Mucosa of descending colon (tissue), 3 donors: Measurements from ENCODE around the gene MED12L. TPM values are rescaled to one million over a fixed set of nuclear protein-coding genes. Genes with fewer than 3 reads are reported as not detected.

Experiments used
- ATAC-seq: fragments of 200-7000 bp; cut with Tn5 transposase; one replicate; pipeline ENCODE4 v1.9.1; 2020; ENCODE audit warnings: mild to moderate bottlenecking, moderate library complexity
- DNase-seq, 3 donors: peaks; one replicate each; pipeline ENCODE4 v3.0.0-alpha.2; 2020
- H3K36me3 ChIP-seq: fragments of 200-600 bp; one replicate; pipeline ENCODE4 v1.8.0; 2021; ENCODE audit warnings: low read depth, mild to moderate bottlenecking
- H3K4me1 ChIP-seq: fragments of 200-600 bp; one replicate; pipeline ENCODE4 v1.8.0; 2021; ENCODE audit warnings: low read depth, mild to moderate bottlenecking
- H3K4me3 ChIP-seq: fragments of 200-600 bp; one replicate; pipeline ENCODE4 v1.8.0; 2021; ENCODE audit warnings: mild to moderate bottlenecking
- H3K9me3 ChIP-seq: fragments of 200-600 bp; one replicate; pipeline ENCODE4 v1.8.0; 2021; ENCODE audit warnings: mild to moderate bottlenecking
- intact Hi-C, 2 donors: fragments of 100-400 bp; cut with DNase I in 1 of 2; cut with micrococcal nuclease in 1 of 2; formaldehyde crosslinking; loops; one replicate each; pipeline versions ENCODE4 v1.11.0 to v1.11.1; 2022; cut with DNase I, micrococcal nuclease
- total RNA-seq, 3 donors: library from RNA; stranded (reverse); fragmentation: NEBNext Ultra II Directional in 2 of 3; extraction: Animal tissue kit (Norgen Biotek cat#: 25700) in 2 of 3; gene quantifications; one replicate each; pipeline versions ENCODE4 v1.2.1 to v1.2.4, GENCODE V29; 2021 to 2023
- TF ChIP-seq, protein P1 (sequence below): fragments of 200-600 bp; IDR thresholded peaks from one replicate; pipeline ENCODE4 v1.8.0; 2022; ENCODE audit warnings: antibody characterized with exemption, mild to moderate bottlenecking
- donor health status: DM: no; HTN: no; CAD: no; lungs with moderate emphysema.
- donor health status: DM: no; HTN: no; CAD: no.
- donor health status: DM: no; HTN: yes; CAD: no.

Gene MED12L
- total RNA-seq, 3 donors from 2014 or later, result 0.39 to 2.4 (median 0.55) TPM

DNA sequence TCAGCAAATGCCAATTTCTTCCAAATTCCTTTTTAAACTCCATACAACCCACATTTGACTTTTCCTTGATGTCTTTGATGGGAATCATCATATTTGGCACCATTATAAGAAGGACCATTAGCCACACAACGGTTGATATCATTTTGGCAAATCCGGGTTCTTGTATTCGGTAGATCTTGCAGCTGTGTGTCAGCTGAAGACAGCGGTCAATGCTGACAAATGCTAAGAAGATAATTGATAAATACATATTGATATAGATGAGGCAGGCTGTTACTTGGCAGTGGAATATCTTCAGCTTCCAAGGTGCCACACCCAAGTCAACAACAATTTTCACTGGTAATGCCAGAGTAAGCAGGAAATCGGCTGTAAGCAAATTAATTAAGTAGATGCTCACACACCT is 113.4 kb downstream of the MED12L start:
- H3K4me1 ChIP-seq, result no peaks in the 10 kb centered on the region
- no peak for ATAC-seq
- no peak overlapping the region for H3K4me3 ChIP-seq
- DNase-seq, result no peak
- TF ChIP-seq, protein P1, sequence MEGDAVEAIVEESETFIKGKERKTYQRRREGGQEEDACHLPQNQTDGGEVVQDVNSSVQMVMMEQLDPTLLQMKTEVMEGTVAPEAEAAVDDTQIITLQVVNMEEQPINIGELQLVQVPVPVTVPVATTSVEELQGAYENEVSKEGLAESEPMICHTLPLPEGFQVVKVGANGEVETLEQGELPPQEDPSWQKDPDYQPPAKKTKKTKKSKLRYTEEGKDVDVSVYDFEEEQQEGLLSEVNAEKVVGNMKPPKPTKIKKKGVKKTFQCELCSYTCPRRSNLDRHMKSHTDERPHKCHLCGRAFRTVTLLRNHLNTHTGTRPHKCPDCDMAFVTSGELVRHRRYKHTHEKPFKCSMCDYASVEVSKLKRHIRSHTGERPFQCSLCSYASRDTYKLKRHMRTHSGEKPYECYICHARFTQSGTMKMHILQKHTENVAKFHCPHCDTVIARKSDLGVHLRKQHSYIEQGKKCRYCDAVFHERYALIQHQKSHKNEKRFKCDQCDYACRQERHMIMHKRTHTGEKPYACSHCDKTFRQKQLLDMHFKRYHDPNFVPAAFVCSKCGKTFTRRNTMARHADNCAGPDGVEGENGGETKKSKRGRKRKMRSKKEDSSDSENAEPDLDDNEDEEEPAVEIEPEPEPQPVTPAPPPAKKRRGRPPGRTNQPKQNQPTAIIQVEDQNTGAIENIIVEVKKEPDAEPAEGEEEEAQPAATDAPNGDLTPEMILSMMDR, result no peak
- H3K36me3 ChIP-seq, result no peaks in the 10 kb centered on the region
- H3K9me3 ChIP-seq, result no peaks in the 10 kb centered on the region
- intact Hi-C loops, result no loop called here

- ATAC-seq (no peak), DNase-seq (no peak)
- H3K4me1 ChIP-seq, result no peaks in the 10 kb centered on the region
- H3K4me3 ChIP-seq, result no peak overlapping the region
- no peaks in the 10 kb centered on the region for H3K36me3 ChIP-seq
- intact Hi-C loops, result no loop called here
- H3K9me3 ChIP-seq, result no peaks in the 10 kb centered on the region
- TF ChIP-seq, protein P1, result no peak
Observed at GRCh38 chr3:151199554-151200438, 114.3 kb downstream of the MED12L start.

DNA sequence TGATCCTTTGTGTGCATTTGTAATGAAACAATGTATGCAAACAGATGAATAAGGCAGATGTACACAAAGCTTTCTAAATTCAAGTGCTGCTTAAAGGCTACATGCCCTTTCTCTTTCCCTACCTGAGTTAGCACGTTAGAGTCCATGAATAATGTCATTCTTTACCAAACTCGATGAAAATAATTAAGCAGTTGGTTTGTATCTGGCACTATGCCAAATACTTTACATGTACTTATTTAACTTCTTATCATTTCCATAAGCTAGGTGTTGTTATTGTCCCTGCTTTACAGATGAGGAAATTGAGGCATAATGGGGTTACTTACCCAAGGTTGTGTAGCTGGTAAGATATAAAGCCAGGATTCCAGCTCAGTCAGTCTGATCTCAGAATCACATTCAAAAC is 115.1 kb downstream of the MED12L start:
- intact Hi-C loops, result no loop called here
- Histone ChIP-seq H3K4me1 (no peaks in the 10 kb centered on the region), H3K36me3 (no peaks in the 10 kb centered on the region), H3K9me3 (no peaks in the 10 kb centered on the region), H3K4me3 (no peak overlapping the region)
- TF ChIP-seq, protein P1, result no peak
- ATAC-seq, result no peak
- DNase-seq, result no peak

DNA sequence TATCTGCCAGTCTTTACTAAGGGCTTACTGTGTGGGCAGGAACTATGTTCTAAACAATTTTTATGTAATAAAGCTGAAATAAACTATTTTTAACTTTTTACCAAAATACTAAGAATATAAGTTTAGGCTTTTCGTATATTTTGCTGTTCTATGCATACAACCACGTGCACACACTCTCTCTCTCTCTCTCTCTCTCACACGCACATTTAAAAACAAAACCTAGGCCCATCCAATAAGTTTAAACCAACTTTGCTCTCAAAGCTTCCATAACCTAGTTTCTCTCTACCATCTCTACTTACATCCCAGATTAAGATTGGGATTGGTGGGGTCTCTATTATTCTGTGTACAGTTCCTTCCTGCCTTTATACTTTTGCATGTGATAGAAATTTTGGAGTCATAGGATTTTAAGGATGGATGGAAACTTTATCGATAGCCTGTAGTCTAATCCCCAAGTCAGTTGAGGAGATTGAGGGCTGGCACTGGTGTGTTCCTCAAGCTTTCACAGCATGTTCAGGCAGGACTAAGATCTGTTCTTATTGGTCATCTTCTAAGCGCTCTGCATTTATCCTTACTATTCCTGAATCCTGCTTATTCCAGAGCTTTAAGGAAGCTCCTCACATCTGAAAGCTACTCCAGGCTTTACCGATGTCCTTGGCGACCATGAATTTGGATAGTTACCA is 115.7 kb downstream of the MED12L start:
- intact Hi-C loops, result no loop called here
- no peak for DNase-seq
- H3K9me3 ChIP-seq, result no peaks in the 10 kb centered on the region
- H3K4me3 ChIP-seq, result no peak overlapping the region
- H3K4me1 ChIP-seq, result no peaks in the 10 kb centered on the region
- H3K36me3 ChIP-seq, result no peaks in the 10 kb centered on the region
- TF ChIP-seq, protein P1, result no peak
- no peak for ATAC-seq

DNA sequence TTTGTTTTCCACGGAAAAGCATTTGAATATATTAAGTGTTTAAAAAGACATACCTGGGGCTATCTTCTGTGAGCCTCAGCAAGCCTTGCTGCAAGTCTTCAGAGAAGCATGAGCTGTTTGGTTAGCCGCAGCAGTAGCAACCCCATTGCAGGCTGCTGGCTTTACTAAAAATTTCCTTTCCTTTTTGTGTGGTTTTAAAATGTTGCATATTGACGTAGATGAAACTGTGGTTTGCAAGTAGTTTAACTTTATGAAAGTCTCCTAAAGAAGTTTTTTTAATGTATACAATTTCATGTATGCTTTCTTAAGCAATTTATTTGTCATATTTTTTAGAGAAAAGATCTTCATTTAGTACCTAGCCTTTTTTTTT is 117.6 kb downstream of the MED12L start, which contains the start of gene GPR171:
Gene GPR171, minus strand, starts transcription at position 166 of the 370 bp plus-strand sequence. CDS start 3,830 bp downstream, outside the sequence.
- H3K9me3 ChIP-seq, result no peaks in the 10 kb centered on the region
- ATAC-seq (peak; percentile 64), DNase-seq (peak in 1 of 3 donors; percentile 32)
- H3K36me3 ChIP-seq, result no peaks in the 10 kb centered on the region
- intact Hi-C loops, result no loop called here
- H3K4me3 ChIP-seq, result no peak within 1 kb of the TSS
- H3K4me1 ChIP-seq, result no peaks in the 10 kb centered on the region
- TF ChIP-seq, protein P1, result no peak
